Immature natural killer cell (primary cell): ENCODE measurements around the gene ZNF526. TPM values are rescaled to one million over a fixed set of nuclear protein-coding genes. Genes with fewer than 3 reads are reported as not detected.
"Not testable (repeated sequence)": the region's sequence is repeated elsewhere in the genome, so short reads cannot be mapped to it uniquely, and the experiment has no call there.

Experiments used
- DNase-seq, 3 donors: peaks; one replicate each; pipeline ENCODE4 v3.0.0; 2022; ENCODE audit warnings: mixed read lengths in 1 of 3
- H3K27ac Mint-ChIP-seq, 6 donors: one replicate each; pipeline ENCODE4 v1.8.0; 2020; ENCODE audit warnings: mixed read lengths in 6 of 6, mild to moderate bottlenecking in 5 of 6, inconsistent platforms in 4 of 6, moderate library complexity in 3 of 6
- H3K27me3 Mint-ChIP-seq, 3 donors: one replicate each; pipeline ENCODE4 v1.8.0; 2020 to 2021; ENCODE audit warnings: low read depth in 3 of 3, mild to moderate bottlenecking in 3 of 3, mixed read lengths in 3 of 3, moderate library complexity in 3 of 3, inconsistent platforms in 1 of 3
- H3K36me3 Mint-ChIP-seq, 3 donors: one replicate each; pipeline ENCODE4 v1.8.0; 2020; ENCODE audit warnings: mixed read lengths in 3 of 3, inconsistent platforms in 2 of 3, mild to moderate bottlenecking in 2 of 3
- H3K4me1 Mint-ChIP-seq, 2 donors: one replicate each; pipeline ENCODE4 v1.8.0; 2020; ENCODE audit warnings: inconsistent platforms in 2 of 2, mild to moderate bottlenecking in 2 of 2, mixed read lengths in 2 of 2, moderate library complexity in 1 of 2
- H3K4me3 Mint-ChIP-seq, 5 donors: one replicate each; pipeline ENCODE4 v1.8.0; 2020; ENCODE audit warnings: mild to moderate bottlenecking in 5 of 5, mixed read lengths in 5 of 5, inconsistent platforms in 3 of 5, moderate library complexity in 3 of 5
- H3K9me3 Mint-ChIP-seq, 6 donors: one replicate each; pipeline ENCODE4 v1.8.0; 2020; ENCODE audit warnings: mild to moderate bottlenecking in 6 of 6, mixed read lengths in 6 of 6, inconsistent platforms in 4 of 6, moderate library complexity in 3 of 6
- polyA plus RNA-seq, 3 donors: library from polyadenylated mRNA; unstranded; fragments of 300-500 nt; fragmentation: Illumina TruSeq; gene quantifications; one replicate each; pipeline ENCODE4 v1.2.3, GENCODE V29; 2021

The ZNF526 gene
- polyA plus RNA-seq, 3 donors from 2014 or later, result 2.9 to 9.1 (median 5.2) TPM

DNA sequence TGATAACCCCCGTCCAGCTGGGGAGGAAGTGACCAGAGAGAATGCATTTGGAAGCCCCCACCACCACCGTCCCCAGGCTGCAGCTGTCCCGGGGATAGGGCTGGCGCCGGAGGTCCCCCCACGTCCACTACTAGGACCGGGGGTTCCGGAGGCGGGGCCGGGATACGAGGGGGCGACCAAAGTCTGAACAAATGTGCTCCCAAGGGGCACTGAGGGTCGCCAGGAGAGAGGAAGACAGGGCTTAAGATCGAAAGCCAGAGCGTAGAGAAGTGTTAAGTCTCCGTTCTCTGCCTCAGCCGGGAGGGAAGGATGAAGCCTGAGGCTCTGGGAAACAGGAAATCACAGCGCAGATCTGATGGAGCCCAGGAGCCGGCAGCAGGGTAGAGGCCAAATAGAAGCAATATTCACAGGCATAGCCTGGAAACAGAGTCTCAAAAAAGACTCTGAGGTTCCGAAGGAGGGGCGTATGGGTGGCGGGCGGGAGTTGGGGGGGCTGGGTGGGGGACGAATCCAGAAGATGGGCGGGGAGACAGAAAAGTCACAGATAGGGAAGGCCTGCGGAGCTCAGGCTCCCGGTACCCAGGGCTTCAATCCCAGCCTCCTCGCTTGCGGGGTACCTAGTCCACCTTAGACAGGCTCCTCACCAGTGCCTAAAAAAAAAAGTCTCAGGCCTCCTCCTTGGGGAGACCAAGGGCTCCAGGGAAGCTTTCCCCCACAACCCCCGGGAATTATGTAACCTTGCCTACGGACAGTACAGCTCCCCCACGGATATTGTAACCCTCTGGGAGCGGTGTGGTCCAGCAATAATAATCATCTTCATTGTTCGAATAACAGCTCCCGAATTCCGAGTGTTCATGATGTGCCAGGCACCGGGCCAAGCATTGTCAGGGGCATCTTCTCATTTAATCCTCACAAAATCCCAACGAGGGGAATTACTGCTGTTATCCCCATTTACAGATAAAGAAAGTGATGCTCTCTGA, 35.9 kb downstream of the ZNF526 start:
- H3K4me3 Mint-ChIP-seq, result peak overlapping the region; percentile 61 to 80 (median 67)
- no peak for DNase-seq

GRCh38 chr19:42257842-42258241, 37.7 kb downstream of the ZNF526 start:
- H3K27me3 Mint-ChIP-seq, DNase-seq, H3K9me3 Mint-ChIP-seq, H3K27ac Mint-ChIP-seq, H3K36me3 Mint-ChIP-seq: not testable (repeated sequence)
- Mint-ChIP-seq H3K4me1 (peaks cover 7 to 16% of the 10 kb centered on the region in 2 donors), H3K4me3 (peak overlapping the region in 1 of 5 donors; percentile 30)

More for the DNA sequence above, 35.9 kb downstream of the ZNF526 start:
- H3K27me3 Mint-ChIP-seq, result peaks cover 6 to 14% (median 8%) of the 10 kb centered on the region in 3 donors
- no peaks in the 10 kb centered on the region for H3K9me3 Mint-ChIP-seq
- peaks cover 20 to 28% of the 10 kb centered on the region in 2 donors for H3K4me1 Mint-ChIP-seq
- peak overlapping the region in 5 of 6 donors; percentile 10 to 79 (median 74) for H3K27ac Mint-ChIP-seq
- no peaks in the 10 kb centered on the region for H3K36me3 Mint-ChIP-seq

DNA sequence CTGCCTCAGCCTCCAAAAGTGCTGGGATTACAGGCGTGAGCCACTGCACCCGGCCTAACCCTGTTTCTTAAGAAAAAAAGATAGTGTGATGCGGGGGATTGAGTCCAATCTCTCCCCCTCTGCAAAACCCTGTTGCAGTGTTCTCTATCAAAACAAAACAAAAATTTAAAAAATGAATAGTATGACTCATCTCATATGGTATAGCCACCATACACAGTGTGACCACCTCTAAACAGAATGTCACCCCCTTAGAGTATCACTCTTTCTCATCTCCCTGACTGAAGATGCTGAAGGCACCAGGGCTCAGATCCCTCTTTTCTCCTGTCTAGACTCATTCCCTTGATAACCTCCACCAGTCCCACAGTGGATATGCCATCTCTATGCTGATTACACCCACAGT, 41.7 kb downstream of the ZNF526 start:
- no peak for DNase-seq
- H3K36me3 Mint-ChIP-seq, result no peaks in the 10 kb centered on the region
- no peak overlapping the region for H3K27ac Mint-ChIP-seq
- no peaks in the 10 kb centered on the region for H3K9me3 Mint-ChIP-seq
- no peak overlapping the region for H3K4me3 Mint-ChIP-seq
- H3K27me3 Mint-ChIP-seq, result peaks cover 0 to 1% (median 1%) of the 10 kb centered on the region in 3 donors
- peaks cover 0 to under 1% of the 10 kb centered on the region in 2 donors for H3K4me1 Mint-ChIP-seq

DNA sequence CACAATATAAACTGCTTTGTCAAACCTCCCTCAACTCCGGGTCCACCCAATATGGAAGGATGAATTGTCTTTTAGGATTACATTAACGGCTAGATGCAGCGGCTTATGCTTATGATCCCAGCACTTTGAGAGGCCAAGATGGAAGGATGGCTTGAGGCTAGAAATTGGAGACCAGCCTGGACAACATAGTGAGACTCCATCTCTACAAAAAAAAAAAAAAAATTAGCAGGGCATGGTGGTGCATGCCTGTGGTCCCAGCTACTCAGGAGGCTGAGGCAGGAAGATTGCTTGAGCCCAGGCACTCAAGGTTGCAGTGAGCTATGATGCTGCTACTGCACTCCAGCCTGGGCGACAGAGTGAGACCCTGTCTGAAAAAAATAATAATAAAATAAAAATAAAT, 46.0 kb downstream of the ZNF526 start:
- not testable (repeated sequence) for H3K36me3 Mint-ChIP-seq, DNase-seq, H3K9me3 Mint-ChIP-seq, H3K27me3 Mint-ChIP-seq, H3K4me3 Mint-ChIP-seq, H3K27ac Mint-ChIP-seq
- H3K4me1 Mint-ChIP-seq, result peaks cover 0 to 16% of the 10 kb centered on the region in 2 donors

DNA sequence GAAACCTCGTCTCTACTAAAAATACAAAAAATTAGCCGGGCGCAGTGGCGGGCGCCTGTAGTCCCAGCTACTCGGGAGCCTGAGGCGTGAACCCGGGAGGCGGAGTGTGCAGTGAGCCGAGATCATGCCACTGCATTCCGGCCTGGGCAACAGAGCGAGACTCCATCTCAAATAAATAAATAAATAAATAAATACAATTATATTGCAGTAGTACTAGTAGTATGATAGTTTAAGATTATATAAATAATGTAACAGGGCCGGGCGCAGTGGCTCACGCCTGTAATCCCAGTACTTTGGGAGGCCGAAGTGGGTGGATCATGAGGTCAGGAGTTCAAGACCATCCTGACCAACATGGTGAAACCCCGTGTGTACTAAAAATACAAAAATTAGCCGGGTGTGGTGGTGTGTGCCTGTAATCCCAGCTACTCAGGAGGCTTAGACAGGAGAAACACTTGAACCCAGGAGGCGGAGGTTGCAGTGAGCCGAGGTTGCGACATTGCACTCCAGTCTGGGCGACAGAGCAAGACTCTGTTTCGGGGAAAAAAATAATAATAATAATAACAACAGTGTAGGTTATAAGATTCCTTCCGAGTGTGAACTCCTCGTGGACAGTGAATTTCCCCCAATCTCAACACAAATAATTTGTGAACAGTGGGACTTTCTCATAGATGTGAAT, 47.0 kb downstream of the ZNF526 start:
- Mint-ChIP-seq H3K27me3 (peaks cover 3 to 12% (median 5%) of the 10 kb centered on the region in 3 donors), H3K4me1 (peaks cover 0 to 22% of the 10 kb centered on the region in 2 donors)
- DNase-seq, H3K36me3 Mint-ChIP-seq, H3K9me3 Mint-ChIP-seq, H3K27ac Mint-ChIP-seq, H3K4me3 Mint-ChIP-seq: not testable (repeated sequence)

DNA sequence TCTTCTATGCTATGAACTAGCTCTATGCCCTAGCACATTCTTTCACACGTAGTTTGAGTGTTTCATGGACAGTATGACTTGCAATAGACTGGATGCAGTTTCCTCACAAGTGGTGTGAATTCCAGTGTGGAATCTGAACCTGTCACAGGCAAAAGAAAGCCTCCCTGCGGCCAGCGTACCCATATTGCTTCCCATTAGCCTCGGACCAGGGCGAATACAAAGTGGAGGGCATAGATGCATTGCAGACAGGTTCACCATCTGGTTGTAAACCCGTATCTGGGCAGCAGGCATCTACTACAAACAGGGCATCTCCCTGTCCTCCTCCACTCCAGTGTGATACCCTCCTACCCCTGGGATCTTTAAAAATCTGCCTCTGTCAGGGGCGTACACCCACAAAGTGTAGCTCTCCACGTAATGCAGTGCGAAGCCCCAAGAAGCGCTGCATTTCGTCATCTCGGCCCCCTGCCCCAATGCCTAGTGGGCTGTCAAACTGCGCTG, 47.6 kb downstream of the ZNF526 start:
- H3K27me3 Mint-ChIP-seq, result peaks cover 3 to 12% (median 5%) of the 10 kb centered on the region in 3 donors
- no peak overlapping the region for H3K27ac Mint-ChIP-seq
- no peaks in the 10 kb centered on the region for H3K36me3 Mint-ChIP-seq
- H3K4me1 Mint-ChIP-seq, result peaks cover 0 to 22% of the 10 kb centered on the region in 2 donors
- H3K9me3 Mint-ChIP-seq, result no peaks in the 10 kb centered on the region
- H3K4me3 Mint-ChIP-seq, result no peak overlapping the region
- no peak for DNase-seq

DNA sequence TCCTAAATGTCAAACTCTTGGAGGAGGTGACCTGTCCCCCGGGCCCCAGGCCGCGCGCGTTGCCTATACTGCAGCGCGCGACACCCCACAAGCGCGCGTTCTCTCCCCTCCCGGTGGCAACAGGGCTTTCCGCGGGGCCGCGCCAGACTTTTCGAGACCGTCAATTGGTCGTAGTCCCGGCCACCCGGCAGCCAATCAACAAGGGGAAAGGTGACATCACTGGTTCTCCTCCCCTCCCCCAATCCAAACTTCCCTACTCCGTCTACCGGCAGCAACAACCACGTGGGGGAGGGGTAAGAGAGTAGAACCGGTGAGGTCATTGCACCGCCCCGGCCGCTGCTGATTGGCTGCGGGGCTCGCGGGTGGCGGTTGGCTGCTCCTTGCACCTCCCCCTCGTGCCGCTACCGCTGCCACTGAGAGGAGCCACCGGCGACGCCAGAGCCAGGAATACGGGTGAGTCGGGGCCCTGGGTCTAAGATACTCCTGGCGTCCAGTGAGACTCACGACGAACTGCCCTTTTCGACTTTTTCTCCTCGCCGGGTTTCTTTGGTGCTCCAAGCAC, 48.1 kb downstream of the ZNF526 start:
- H3K9me3 Mint-ChIP-seq, result no peaks in the 10 kb centered on the region
- H3K4me3 Mint-ChIP-seq, result no peak overlapping the region
- H3K27me3 Mint-ChIP-seq, result peaks cover 3 to 12% (median 5%) of the 10 kb centered on the region in 3 donors
- H3K27ac Mint-ChIP-seq, result no peak overlapping the region
- peaks cover 0 to 22% of the 10 kb centered on the region in 2 donors for H3K4me1 Mint-ChIP-seq
- peak; percentile 100 for DNase-seq
- H3K36me3 Mint-ChIP-seq, result no peaks in the 10 kb centered on the region

GRCh38 chr19:42268704-42269477, 48.8 kb downstream of the ZNF526 start, which contains the start of gene CIC:
CIC (plus strand) TSS chr19:42269252; CDS start chr19:42271784, 2,532 bp downstream.
- H3K27ac Mint-ChIP-seq, result peak within 1 kb of the TSS in 2 of 6 donors; percentile 97 to 99
- H3K27me3 Mint-ChIP-seq, result peaks cover 3 to 12% (median 5%) of the 10 kb centered on the region in 3 donors
- peak within 1 kb of the TSS in 2 of 5 donors; percentile 90 to 95 for H3K4me3 Mint-ChIP-seq
- H3K36me3 Mint-ChIP-seq, result no peaks in the 10 kb centered on the region
- H3K4me1 Mint-ChIP-seq, result peaks cover 0 to 22% of the 10 kb centered on the region in 2 donors
- no peaks in the 10 kb centered on the region for H3K9me3 Mint-ChIP-seq
- DNase-seq, result peak; percentile 99 to 100 (median 100)

- H3K4me1 Mint-ChIP-seq, result peaks cover 3 to 22% of the 10 kb centered on the region in 2 donors
- no peaks in the 10 kb centered on the region for H3K9me3 Mint-ChIP-seq
- DNase-seq, result no peak
- H3K4me3 Mint-ChIP-seq, result peak overlapping the region in 2 of 5 donors; percentile 90 to 95
- peaks cover 0 to 2% (median 0%) of the 10 kb centered on the region in 3 donors for H3K36me3 Mint-ChIP-seq
- peak overlapping the region in 2 of 6 donors; percentile 97 to 99 for H3K27ac Mint-ChIP-seq
- peaks cover 3 to 12% (median 5%) of the 10 kb centered on the region in 3 donors for H3K27me3 Mint-ChIP-seq
Measured at GRCh38 chr19:42269478-42270345, 49.6 kb downstream of the ZNF526 start.

- peak; percentile 66 to 71 (median 68) for DNase-seq
- H3K4me1 Mint-ChIP-seq, result peaks cover 8 to 28% of the 10 kb centered on the region in 2 donors
- H3K36me3 Mint-ChIP-seq, result peaks cover 0 to 8% (median 0%) of the 10 kb centered on the region in 3 donors
- H3K27ac Mint-ChIP-seq, result peak overlapping the region in 2 of 6 donors; percentile 97 to 99
- H3K4me3 Mint-ChIP-seq, result peak overlapping the region in 2 of 5 donors; percentile 90 to 95
- peaks cover 3 to 12% (median 5%) of the 10 kb centered on the region in 3 donors for H3K27me3 Mint-ChIP-seq
- no peaks in the 10 kb centered on the region for H3K9me3 Mint-ChIP-seq
Measured at GRCh38 chr19:42270346-42271044, 50.4 kb downstream of the ZNF526 start.

DNA sequence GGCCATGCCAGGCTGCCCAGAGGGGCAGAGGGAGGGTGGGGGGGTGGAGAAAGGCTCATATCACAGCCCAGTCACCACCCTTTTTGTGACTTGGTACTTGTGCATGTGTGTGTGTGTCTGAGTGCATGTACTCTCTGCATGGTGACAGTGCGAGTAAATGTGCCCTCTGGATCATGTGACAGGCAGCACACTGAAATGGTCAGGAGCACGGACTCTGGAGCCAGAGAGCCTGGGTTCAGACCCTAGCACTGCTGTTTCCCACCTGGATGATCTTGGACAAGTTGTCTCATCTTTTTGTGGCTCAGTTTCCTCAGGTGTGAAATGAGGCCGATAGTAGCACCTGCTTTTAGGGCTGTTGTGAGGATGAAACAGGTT, 50.9 kb downstream of the ZNF526 start:
- Mint-ChIP-seq H3K36me3 (peaks cover 0 to 11% (median 2%) of the 10 kb centered on the region in 3 donors), H3K4me1 (peaks cover 12 to 32% of the 10 kb centered on the region in 2 donors), H3K4me3 (peak overlapping the region in 4 of 5 donors; percentile 60 to 67 (median 63)), H3K27ac (peak overlapping the region in 4 of 6 donors; percentile 87 to 97 (median 90)), H3K9me3 (no peaks in the 10 kb centered on the region), H3K27me3 (peaks cover 3 to 12% (median 5%) of the 10 kb centered on the region in 3 donors)
- no peak for DNase-seq
